ENCODE data around the gene PACRG. TPM values are rescaled to one million over a fixed set of nuclear protein-coding genes. Genes with fewer than 3 reads are reported as not detected.

The PACRG gene
- not detected in 2 replicates for total RNA-seq

GRCh38 chr6:162727322-162728182 lies at the start of gene PACRG, which contains the start of gene PRKN:
TSS of gene PACRG (plus strand) at chr6:162727974.
TSS of gene PRKN (minus strand) at chr6:162727766.

Small RNAs within 50 kb of the gene (small RNA-seq; reads per million reads assigned to genes)
- gene AL031121.1 (ENCODE audit: low replicate concordance) (not detected), gene AL590286.1 (ENCODE audit: low replicate concordance) (not detected)

Other genes starting within 250 kb of the PACRG start
- 0.72 TPM in 1 of 2 replicates, not detected in the other for gene PRKN, start 208 bp upstream of the PACRG start, total RNA-seq